GM23338 (cell line): ENCODE measurements around the gene DUXA. TPM values are rescaled to one million over a fixed set of nuclear protein-coding genes. Genes with fewer than 3 reads are reported as not detected.

Source experiments
- ATAC-seq: fragments of 200-7000 bp; cut with Tn5 transposase; 3 replicates; pipeline ENCODE4 v1.9.1; 2020
- DNase-seq: peaks from one replicate; pipeline ENCODE4 v3.0.0-alpha.2; 2015; ENCODE audit warnings: low spot score
- H2AFZ ChIP-seq: fragments of 200-600 bp; sonication (generic); 2 replicates; pipeline ENCODE4 v1.8.0; 2016; ENCODE audit warnings: antibody characterized with exemption, mild to moderate bottlenecking, moderate library complexity
- H3F3A ChIP-seq: fragments of 200-600 bp; sonication (generic); replicated peaks from 2 replicates; pipeline ENCODE4 v1.8.0; 2017; ENCODE audit warnings: antibody characterized with exemption, mixed run types, low read depth
- H3K27ac ChIP-seq: fragments of 200-600 bp; sonication (generic); 2 replicates; pipeline ENCODE4 v1.6.1; 2016; ENCODE audit warnings: low read depth
- H3K27me3 ChIP-seq: fragments of 200-600 bp; sonication (generic); 2 replicates; pipeline ENCODE4 v1.8.0; 2016; ENCODE audit warnings: mild to moderate bottlenecking, mixed run types, moderate library complexity; ENCODE audit not compliant: insufficient read depth
- H3K36me3 ChIP-seq: fragments of 200-600 bp; sonication (generic); 2 replicates; pipeline ENCODE4 v1.8.0; 2016; ENCODE audit warnings: mild to moderate bottlenecking; ENCODE audit not compliant: insufficient read depth
- H3K4me1 ChIP-seq: fragments of 200-600 bp; sonication (generic); 2 replicates; pipeline ENCODE4 v1.8.0; 2016; ENCODE audit warnings: mild to moderate bottlenecking, moderate library complexity; ENCODE audit not compliant: insufficient read depth
- H3K4me2 ChIP-seq: fragments of 200-600 bp; sonication (generic); 2 replicates; pipeline ENCODE4 v1.7.1; 2017; ENCODE audit warnings: mixed run types
- H3K4me3 ChIP-seq: fragments of 200-600 bp; sonication (generic); 2 replicates; pipeline ENCODE4 v1.6.1; 2016; ENCODE audit warnings: mixed run types
- H3K79me2 ChIP-seq: fragments of 200-600 bp; sonication (generic); replicated peaks from 2 replicates; pipeline ENCODE4 v1.8.0; 2017; ENCODE audit warnings: mild to moderate bottlenecking; ENCODE audit not compliant: insufficient read depth
- H3K9me2 ChIP-seq: fragments of 200-600 bp; sonication (generic); 2 replicates; pipeline ENCODE4 v1.8.0; 2017; ENCODE audit not compliant: insufficient read depth
- H4K20me1 ChIP-seq: fragments of 200-600 bp; sonication (generic); replicated peaks from 2 replicates; pipeline ENCODE4 v1.8.0; 2017; ENCODE audit warnings: mild to moderate bottlenecking; ENCODE audit not compliant: insufficient read depth
- H3K27ac Mint-ChIP-seq: 2 replicates; pipeline ENCODE4 v1.8.0; 2020; ENCODE audit warnings: inconsistent platforms, mild to moderate bottlenecking, moderate library complexity, mixed read lengths
- H3K27me3 Mint-ChIP-seq: 3 replicates; pipeline ENCODE4 v1.8.0; 2022; ENCODE audit warnings: low read depth, mild to moderate bottlenecking, moderate library complexity, mixed read lengths, inconsistent platforms; ENCODE audit not compliant: insufficient read depth, poor library complexity
- H3K36me3 Mint-ChIP-seq: 3 replicates; pipeline ENCODE4 v1.8.0; 2021; ENCODE audit warnings: low read depth, mild to moderate bottlenecking, inconsistent platforms, moderate library complexity, mixed read lengths
- H3K4me1 Mint-ChIP-seq: 3 replicates; pipeline ENCODE4 v1.8.0; 2020; ENCODE audit warnings: mild to moderate bottlenecking, inconsistent platforms, mixed read lengths
- H3K4me3 Mint-ChIP-seq: 3 replicates; pipeline ENCODE4 v1.8.0; 2021; ENCODE audit warnings: moderate library complexity, mild to moderate bottlenecking, inconsistent platforms, mixed read lengths
- H3K9me3 Mint-ChIP-seq: 3 replicates; pipeline ENCODE4 v1.8.0; 2020; ENCODE audit warnings: moderate library complexity, mild to moderate bottlenecking, inconsistent platforms, mixed read lengths
- CREB1 ChIP-seq: fragments of 250-450 bp; sonication (Bioruptor Pico); IDR thresholded peaks from 2 replicates; pipeline ENCODE4 v1.5.0; 2020; ENCODE audit warnings: low read depth, mild to moderate bottlenecking, moderate library complexity
- EZH2 ChIP-seq: fragments of 200-600 bp; sonication (generic); IDR thresholded peaks from one replicate; pipeline ENCODE4 v1.8.0; 2017; ENCODE audit warnings: antibody characterized with exemption, mild to moderate bottlenecking, low read depth; ENCODE audit not compliant: unreplicated experiment
- EZH2phosphoT487 ChIP-seq: fragments of 200-600 bp; sonication (generic); IDR thresholded peaks from one replicate; pipeline ENCODE4 v1.8.1; 2018; ENCODE audit warnings: antibody characterized with exemption; ENCODE audit not compliant: unreplicated experiment
- NANOG ChIP-seq: IDR thresholded peaks from 2 replicates; pipeline ENCODE4 v1.6.1; 2016; ENCODE audit warnings: antibody characterized with exemption, borderline replicate concordance
- POLR2AphosphoS5 ChIP-seq: IDR thresholded peaks from 2 replicates; pipeline ENCODE4 v1.6.1; 2016; ENCODE audit warnings: antibody characterized with exemption, low read depth
- STAT1 ChIP-seq: IDR thresholded peaks from one replicate; pipeline ENCODE4 v1.6.1; 2016; ENCODE audit warnings: antibody characterized with exemption; ENCODE audit not compliant: unreplicated experiment
- ZNF114 ChIP-seq: fragments of 250-450 bp; sonication (Bioruptor Pico); IDR thresholded peaks from 2 replicates; pipeline ENCODE4 v1.5.0; 2020; ENCODE audit warnings: mild to moderate bottlenecking, moderate library complexity
- ZNF331 ChIP-seq: fragments of 250-450 bp; sonication (Bioruptor Pico); IDR thresholded peaks from 2 replicates; pipeline ENCODE4 v1.5.0; 2020; ENCODE audit warnings: low read depth, mild to moderate bottlenecking, moderate library complexity
- polyA plus RNA-seq: library from polyadenylated mRNA; unstranded; fragments of >200 nt; fragmentation: Nextera tagmentation; extraction: Ambion mirVana; gene quantifications from 2 replicates; pipeline ENCODE4 v1.2.1, GENCODE V29; 2016
- total RNA-seq: library from RNA; depleted of rRNA; stranded (reverse); fragments of >200 nt; shearing (Covaris generic); gene quantifications from 2 replicates; pipeline ENCODE4 v1.2.3, GENCODE V29; 2014
- TF ChIP-seq, protein P1 (sequence below), 2 experiments: fragments of 200-600 bp in 1 of 2; sonication (generic) in 1 of 2; conservative IDR thresholded peaks; 2 replicates each; pipeline versions ENCODE4 v1.5.1 to v1.6.1; 2016 to 2017; ENCODE audit warnings: antibody characterized with exemption in 2 of 2, low read depth in 2 of 2, mild to moderate bottlenecking in 2 of 2, moderate library complexity in 1 of 2
- TF ChIP-seq, protein P2 (sequence below): IDR thresholded peaks from 2 replicates; pipeline ENCODE4 v1.6.1; 2016; ENCODE audit warnings: antibody characterized with exemption
- TF ChIP-seq, protein P3 (sequence below): IDR thresholded peaks from one replicate; pipeline ENCODE4 v1.6.1; 2018; ENCODE audit warnings: antibody characterized with exemption; ENCODE audit not compliant: unreplicated experiment

DUXA gene
- total and polyA plus RNA-seq, 2 experiments from 2014 or later, result not detected

DNA sequence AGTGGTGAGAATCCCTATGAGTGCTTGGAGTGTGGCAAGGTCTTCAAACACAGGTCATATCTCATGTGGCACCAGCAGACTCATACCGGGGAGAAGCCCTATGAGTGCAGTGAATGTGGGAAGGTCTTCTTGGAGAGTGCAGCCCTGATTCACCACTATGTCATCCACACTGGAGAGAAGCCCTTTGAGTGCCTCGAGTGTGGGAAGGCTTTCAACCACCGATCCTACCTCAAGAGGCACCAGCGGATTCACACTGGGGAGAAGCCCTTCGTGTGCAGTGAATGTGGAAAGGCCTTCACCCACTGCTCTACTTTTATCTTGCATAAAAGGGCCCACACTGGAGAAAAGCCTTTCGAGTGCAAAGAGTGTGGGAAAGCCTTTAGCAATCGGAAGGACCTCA lies 44.8 kb upstream of the DUXA start:
- H4K20me1 ChIP-seq, result peaks cover 9% of the 10 kb centered on the region; the same call in 1 of the 2 replicates
- H2AFZ ChIP-seq, result no peak overlapping the region
- no peaks in the 10 kb centered on the region for H3K9me3 Mint-ChIP-seq
- no peaks in the 10 kb centered on the region for H3K4me1 ChIP-seq
- TF ChIP-seq NANOG, result no peak
- H3K27me3 ChIP-seq, result no peaks in the 10 kb centered on the region
- peaks cover 17% of the 10 kb centered on the region for H3K36me3 ChIP-seq
- no peak overlapping the region for H3K4me3 Mint-ChIP-seq
- H3K27ac ChIP-seq, result no peak overlapping the region
- H3K79me2 ChIP-seq, result peaks cover 10% of the 10 kb centered on the region; the same call in 1 of the 2 replicates
- H3K9me2 ChIP-seq, result no peaks in the 10 kb centered on the region
- H3K4me3 ChIP-seq, result no peak overlapping the region
- no peak for DNase-seq
- peaks cover 32% of the 10 kb centered on the region for H3K36me3 Mint-ChIP-seq
- no peak for ATAC-seq
- no peak overlapping the region for H3K27ac Mint-ChIP-seq
- H3K27me3 Mint-ChIP-seq, result no peaks in the 10 kb centered on the region
- H3K4me1 Mint-ChIP-seq, result no peaks in the 10 kb centered on the region
- no peaks in the 10 kb centered on the region for H3F3A ChIP-seq
- no peak overlapping the region for H3K4me2 ChIP-seq

DNA sequence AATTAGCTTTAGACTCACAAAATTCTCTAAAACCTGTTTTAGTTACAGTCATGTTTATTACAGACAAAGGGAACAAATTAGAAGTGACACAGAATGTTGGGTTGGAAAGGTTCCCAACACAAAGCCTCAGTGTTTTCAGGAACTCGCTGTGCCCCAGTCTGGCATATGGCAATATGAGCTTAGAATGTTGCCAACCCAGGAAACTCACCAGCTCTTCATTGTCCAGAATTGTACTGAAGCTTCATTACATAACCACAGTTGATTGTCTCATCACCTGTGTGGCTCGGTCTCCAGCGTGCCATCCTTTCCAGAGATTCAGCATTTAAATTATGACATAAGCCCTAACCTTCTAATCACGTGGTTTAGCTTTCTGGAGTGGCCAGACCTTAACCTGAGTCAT lies 43.1 kb upstream of the DUXA start:
- no peak overlapping the region for H3K27ac Mint-ChIP-seq
- H3K36me3 Mint-ChIP-seq, result peaks cover 40% of the 10 kb centered on the region
- H3K4me3 Mint-ChIP-seq, result no peak overlapping the region
- peaks cover 9% of the 10 kb centered on the region; the same call in 1 of the 2 replicates for H4K20me1 ChIP-seq
- H2AFZ ChIP-seq, result no peak overlapping the region
- no peaks in the 10 kb centered on the region for H3K4me1 ChIP-seq
- H3F3A ChIP-seq, result no peaks in the 10 kb centered on the region
- H3K4me2 ChIP-seq, result no peak overlapping the region
- H3K27ac ChIP-seq, result no peak overlapping the region
- DNase-seq, result no peak
- H3K4me1 Mint-ChIP-seq, result no peaks in the 10 kb centered on the region
- H3K9me2 ChIP-seq, result no peaks in the 10 kb centered on the region
- no peak overlapping the region for H3K4me3 ChIP-seq
- no peaks in the 10 kb centered on the region for H3K27me3 Mint-ChIP-seq
- H3K36me3 ChIP-seq, result peaks cover 18% of the 10 kb centered on the region
- no peak for ATAC-seq
- TF ChIP-seq CREB1 (CRISPR knock-in tag) (no peak), POLR2AphosphoS5 (no peak), EZH2phosphoT487 (no peak), ZNF114 (CRISPR knock-in tag) (no peak), ZNF331 (CRISPR knock-in tag) (no peak), STAT1 (no peak)
- TF ChIP-seq, protein P1, sequence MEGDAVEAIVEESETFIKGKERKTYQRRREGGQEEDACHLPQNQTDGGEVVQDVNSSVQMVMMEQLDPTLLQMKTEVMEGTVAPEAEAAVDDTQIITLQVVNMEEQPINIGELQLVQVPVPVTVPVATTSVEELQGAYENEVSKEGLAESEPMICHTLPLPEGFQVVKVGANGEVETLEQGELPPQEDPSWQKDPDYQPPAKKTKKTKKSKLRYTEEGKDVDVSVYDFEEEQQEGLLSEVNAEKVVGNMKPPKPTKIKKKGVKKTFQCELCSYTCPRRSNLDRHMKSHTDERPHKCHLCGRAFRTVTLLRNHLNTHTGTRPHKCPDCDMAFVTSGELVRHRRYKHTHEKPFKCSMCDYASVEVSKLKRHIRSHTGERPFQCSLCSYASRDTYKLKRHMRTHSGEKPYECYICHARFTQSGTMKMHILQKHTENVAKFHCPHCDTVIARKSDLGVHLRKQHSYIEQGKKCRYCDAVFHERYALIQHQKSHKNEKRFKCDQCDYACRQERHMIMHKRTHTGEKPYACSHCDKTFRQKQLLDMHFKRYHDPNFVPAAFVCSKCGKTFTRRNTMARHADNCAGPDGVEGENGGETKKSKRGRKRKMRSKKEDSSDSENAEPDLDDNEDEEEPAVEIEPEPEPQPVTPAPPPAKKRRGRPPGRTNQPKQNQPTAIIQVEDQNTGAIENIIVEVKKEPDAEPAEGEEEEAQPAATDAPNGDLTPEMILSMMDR (conservative IDR thresholded peaks at IDR 0.05; ENCODE audit: low read depth in 2 of 2), result no peak
- no peaks in the 10 kb centered on the region for H3K27me3 ChIP-seq
- H3K79me2 ChIP-seq, result peaks cover 6% of the 10 kb centered on the region; the same call in 1 of the 2 replicates
- no peaks in the 10 kb centered on the region for H3K9me3 Mint-ChIP-seq

DNA sequence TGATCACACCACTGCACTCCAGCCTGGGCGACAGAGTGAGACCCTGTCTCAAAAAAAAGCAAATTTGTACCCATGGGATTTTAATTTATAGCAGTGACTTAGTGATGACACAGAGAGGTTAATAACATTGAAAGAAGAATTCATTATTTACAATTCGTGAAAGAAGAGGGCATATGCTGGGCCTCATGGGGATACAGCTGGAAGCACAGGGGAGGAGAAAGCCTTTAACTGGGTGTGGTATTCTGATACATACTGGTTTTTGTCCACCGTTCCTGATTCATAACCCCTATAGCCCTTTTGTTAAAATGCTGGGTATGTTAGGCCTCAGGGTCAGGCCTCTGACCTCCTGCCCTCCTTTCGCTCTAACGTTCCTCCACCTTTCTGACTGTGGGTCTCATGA lies 34.9 kb upstream of the DUXA start:
- Histone ChIP-seq H3K4me1 (no peaks in the 10 kb centered on the region), H3K4me3 (no peak overlapping the region), H4K20me1 (no peaks in the 10 kb centered on the region; the same call in 1 of the 2 replicates), H2AFZ (no peak overlapping the region), H3F3A (no peaks in the 10 kb centered on the region), H3K36me3 (peaks cover 4% of the 10 kb centered on the region; the same call in 1 of the 2 replicates), H3K27me3 (no peaks in the 10 kb centered on the region), H3K9me2 (no peaks in the 10 kb centered on the region), H3K79me2 (peaks cover 17% of the 10 kb centered on the region), H3K27ac (no peak overlapping the region), H3K4me2 (no peak overlapping the region)
- ATAC-seq, result no peak
- no peaks in the 10 kb centered on the region; the same call in 2 of the 3 replicates for H3K9me3 Mint-ChIP-seq
- no peaks in the 10 kb centered on the region for H3K4me1 Mint-ChIP-seq
- H3K27ac Mint-ChIP-seq, result 0 out of 2 replicates have a peak overlapping the region, but pooled peaks have one; percentile 65
- no peak overlapping the region for H3K4me3 Mint-ChIP-seq
- H3K36me3 Mint-ChIP-seq, result peaks cover 31% of the 10 kb centered on the region
- peaks cover 6% of the 10 kb centered on the region for H3K27me3 Mint-ChIP-seq
- no peak for DNase-seq
- TF ChIP-seq ZNF331 (CRISPR knock-in tag) (no peak), EZH2 (no peak), NANOG (no peak), STAT1 (no peak), CREB1 (CRISPR knock-in tag) (no peak)
- TF ChIP-seq, protein P2, sequence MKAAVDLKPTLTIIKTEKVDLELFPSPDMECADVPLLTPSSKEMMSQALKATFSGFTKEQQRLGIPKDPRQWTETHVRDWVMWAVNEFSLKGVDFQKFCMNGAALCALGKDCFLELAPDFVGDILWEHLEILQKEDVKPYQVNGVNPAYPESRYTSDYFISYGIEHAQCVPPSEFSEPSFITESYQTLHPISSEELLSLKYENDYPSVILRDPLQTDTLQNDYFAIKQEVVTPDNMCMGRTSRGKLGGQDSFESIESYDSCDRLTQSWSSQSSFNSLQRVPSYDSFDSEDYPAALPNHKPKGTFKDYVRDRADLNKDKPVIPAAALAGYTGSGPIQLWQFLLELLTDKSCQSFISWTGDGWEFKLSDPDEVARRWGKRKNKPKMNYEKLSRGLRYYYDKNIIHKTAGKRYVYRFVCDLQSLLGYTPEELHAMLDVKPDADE, result no peak
- TF ChIP-seq, protein P3, sequence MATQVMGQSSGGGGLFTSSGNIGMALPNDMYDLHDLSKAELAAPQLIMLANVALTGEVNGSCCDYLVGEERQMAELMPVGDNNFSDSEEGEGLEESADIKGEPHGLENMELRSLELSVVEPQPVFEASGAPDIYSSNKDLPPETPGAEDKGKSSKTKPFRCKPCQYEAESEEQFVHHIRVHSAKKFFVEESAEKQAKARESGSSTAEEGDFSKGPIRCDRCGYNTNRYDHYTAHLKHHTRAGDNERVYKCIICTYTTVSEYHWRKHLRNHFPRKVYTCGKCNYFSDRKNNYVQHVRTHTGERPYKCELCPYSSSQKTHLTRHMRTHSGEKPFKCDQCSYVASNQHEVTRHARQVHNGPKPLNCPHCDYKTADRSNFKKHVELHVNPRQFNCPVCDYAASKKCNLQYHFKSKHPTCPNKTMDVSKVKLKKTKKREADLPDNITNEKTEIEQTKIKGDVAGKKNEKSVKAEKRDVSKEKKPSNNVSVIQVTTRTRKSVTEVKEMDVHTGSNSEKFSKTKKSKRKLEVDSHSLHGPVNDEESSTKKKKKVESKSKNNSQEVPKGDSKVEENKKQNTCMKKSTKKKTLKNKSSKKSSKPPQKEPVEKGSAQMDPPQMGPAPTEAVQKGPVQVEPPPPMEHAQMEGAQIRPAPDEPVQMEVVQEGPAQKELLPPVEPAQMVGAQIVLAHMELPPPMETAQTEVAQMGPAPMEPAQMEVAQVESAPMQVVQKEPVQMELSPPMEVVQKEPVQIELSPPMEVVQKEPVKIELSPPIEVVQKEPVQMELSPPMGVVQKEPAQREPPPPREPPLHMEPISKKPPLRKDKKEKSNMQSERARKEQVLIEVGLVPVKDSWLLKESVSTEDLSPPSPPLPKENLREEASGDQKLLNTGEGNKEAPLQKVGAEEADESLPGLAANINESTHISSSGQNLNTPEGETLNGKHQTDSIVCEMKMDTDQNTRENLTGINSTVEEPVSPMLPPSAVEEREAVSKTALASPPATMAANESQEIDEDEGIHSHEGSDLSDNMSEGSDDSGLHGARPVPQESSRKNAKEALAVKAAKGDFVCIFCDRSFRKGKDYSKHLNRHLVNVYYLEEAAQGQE, result no peak
- TF ChIP-seq, protein P1 (conservative IDR thresholded peaks at IDR 0.05; ENCODE audit: low read depth in 2 of 2), result no peak
